ENCODE results near the gene SLC26A6. TPM values are rescaled to one million over a fixed set of nuclear protein-coding genes. Genes with fewer than 3 reads are reported as not detected.

The SLC26A6 gene
- total RNA-seq, 1 experiment from 2014 or later, result 55.1 TPM

DNA sequence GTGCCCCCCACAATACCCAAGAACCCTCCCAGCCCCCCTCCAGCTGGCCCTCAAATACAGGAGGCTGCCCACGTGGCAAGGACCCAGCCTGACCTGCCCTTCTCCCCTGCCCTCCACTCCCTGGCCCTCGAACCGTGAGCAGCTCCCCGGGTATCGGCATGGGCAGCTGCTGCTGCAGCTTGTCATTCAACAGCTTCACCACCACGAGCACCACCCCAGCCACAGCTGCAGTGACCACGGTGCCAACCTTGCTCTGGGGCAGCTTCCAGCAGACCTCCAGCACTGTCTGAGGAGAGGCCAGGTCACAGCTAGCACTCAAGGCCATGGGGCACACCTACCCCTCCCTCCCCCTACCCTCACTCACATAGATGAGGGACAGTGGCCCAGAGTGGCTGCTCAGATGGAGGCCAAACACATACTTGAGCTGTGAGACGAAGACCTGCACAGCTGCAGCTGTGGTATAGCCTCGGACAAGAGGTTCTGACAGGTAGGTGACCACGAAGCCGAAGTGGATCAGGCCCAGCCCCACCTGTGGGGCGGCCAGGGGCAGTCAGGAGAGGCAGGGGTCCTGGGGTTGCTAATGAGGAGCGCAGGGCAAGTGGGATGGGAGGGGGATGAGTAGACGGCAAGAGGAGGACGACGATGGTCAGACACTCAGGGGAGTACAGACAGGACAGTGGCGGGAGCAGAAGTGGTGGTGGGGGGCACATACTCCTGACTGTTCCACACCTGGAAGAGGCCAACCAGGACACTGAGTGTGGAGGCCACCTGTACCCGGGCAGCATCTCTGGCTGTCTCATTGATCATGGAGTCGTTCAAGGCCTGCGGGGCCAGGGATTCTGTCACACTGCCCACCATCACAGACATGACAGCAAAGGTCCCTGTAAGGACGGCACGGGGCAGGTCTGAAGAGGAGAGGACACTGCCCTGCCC is 3.5 kb downstream of the SLC26A6 start:
- Histone ChIP-seq H3K79me2 (ENCODE audit: insufficient read depth, low read length) (peaks cover 12% of the 10 kb centered on the region; the same call in 1 of the 2 replicates), H2AFZ (ENCODE audit: low read depth, low read length, poor library complexity, severe bottlenecking) (no peak overlapping the region), H3K4me3 (replicated peaks in 1 of 2; ENCODE audit: low read depth in 1 of 2, low read length in 2 of 2) (no peak overlapping the region), H3K9me3 (ENCODE audit: control insufficient read depth in 1 of 2, insufficient read depth in 1 of 2, low read depth in 1 of 2, low read length in 2 of 2) (no peaks in the 10 kb centered on the region), H3K27ac (ENCODE audit: low read depth, low read length) (no peak overlapping the region), H4K20me1 (ENCODE audit: insufficient read depth) (no peaks in the 10 kb centered on the region), H3K9me2 (ENCODE audit: insufficient read depth) (no peaks in the 10 kb centered on the region), H3K27me3 (ENCODE audit: insufficient read depth, low read length) (no peaks in the 10 kb centered on the region), H3K4me2 (ENCODE audit: low read length) (no peak overlapping the region), H3K4me1 (ENCODE audit: control insufficient read depth in 1 of 2, insufficient read depth in 2 of 2, low read length in 2 of 2) (peaks cover 11 to 22% of the 10 kb centered on the region in 2 experiments), H3K9ac (ENCODE audit: low read length) (no peak overlapping the region), H3K36me3 (ENCODE audit: control insufficient read depth in 1 of 2, insufficient read depth in 2 of 2, low read length in 2 of 2) (peaks cover 20 to 39% of the 10 kb centered on the region in 2 experiments; a peak in 3 of 4 replicates)
- no TSS peak for BruUV-seq (replicated peaks)
- intact Hi-C loops (cut with micrococcal nuclease), result no loop called here
- no peak for ATAC-seq
- RAD21 ChIA-PET (ENCODE audit: low non-redundant PET in 1 of 2, low total read pairs in 2 of 2, uncharacterized antibody in 2 of 2, unreplicated experiment in 2 of 2), result no interaction called here
- CTCF ChIA-PET, result no interaction called here
- DNase-seq (ENCODE audit: low read depth, low spot score), result no peak
- POLR2A ChIA-PET, result interaction anchor here (0.6 to 0.7 kb wide), 2 partner anchors 86 to 288 kb away, joined by 3 read pairs; no protein-coding TSS in a partner anchor
- TF ChIP-seq ELF1 (IDR thresholded peaks at IDR 0.05; ENCODE audit: borderline replicate concordance, low read depth) (no peak), YY1 (IDR thresholded peaks at IDR 0.05; ENCODE audit: extremely low read depth, insufficient replicate concordance, low read depth, low read length) (no peak), ZFX (IDR thresholded peaks at IDR 0.05) (no peak), CBX3 (IDR thresholded peaks at IDR 0.05; ENCODE audit: low read depth) (no peak), SP1 (IDR thresholded peaks at IDR 0.05; ENCODE audit: low read depth) (no peak), CEBPB (IDR thresholded peaks at IDR 0.05; ENCODE audit: low read depth) (no peak), JUND (IDR thresholded peaks at IDR 0.05) (no peak), EZH2phosphoT487 (IDR thresholded peaks at IDR 0.05; ENCODE audit: borderline replicate concordance) (no peak), RAD21 (IDR thresholded peaks at IDR 0.05; ENCODE audit: low read depth) (no peak), SRF (IDR thresholded peaks at IDR 0.05; ENCODE audit: low read depth) (no peak), POLR2A (IDR thresholded peaks at IDR 0.05; ENCODE audit: borderline replicate concordance, extremely low read depth, insufficient read depth, insufficient read length) (no peak), FOSL1 (IDR thresholded peaks at IDR 0.05; ENCODE audit: low read depth) (no peak), EZH2 (IDR thresholded peaks at IDR 0.05) (no peak)
- TF ChIP-seq, protein P1, sequence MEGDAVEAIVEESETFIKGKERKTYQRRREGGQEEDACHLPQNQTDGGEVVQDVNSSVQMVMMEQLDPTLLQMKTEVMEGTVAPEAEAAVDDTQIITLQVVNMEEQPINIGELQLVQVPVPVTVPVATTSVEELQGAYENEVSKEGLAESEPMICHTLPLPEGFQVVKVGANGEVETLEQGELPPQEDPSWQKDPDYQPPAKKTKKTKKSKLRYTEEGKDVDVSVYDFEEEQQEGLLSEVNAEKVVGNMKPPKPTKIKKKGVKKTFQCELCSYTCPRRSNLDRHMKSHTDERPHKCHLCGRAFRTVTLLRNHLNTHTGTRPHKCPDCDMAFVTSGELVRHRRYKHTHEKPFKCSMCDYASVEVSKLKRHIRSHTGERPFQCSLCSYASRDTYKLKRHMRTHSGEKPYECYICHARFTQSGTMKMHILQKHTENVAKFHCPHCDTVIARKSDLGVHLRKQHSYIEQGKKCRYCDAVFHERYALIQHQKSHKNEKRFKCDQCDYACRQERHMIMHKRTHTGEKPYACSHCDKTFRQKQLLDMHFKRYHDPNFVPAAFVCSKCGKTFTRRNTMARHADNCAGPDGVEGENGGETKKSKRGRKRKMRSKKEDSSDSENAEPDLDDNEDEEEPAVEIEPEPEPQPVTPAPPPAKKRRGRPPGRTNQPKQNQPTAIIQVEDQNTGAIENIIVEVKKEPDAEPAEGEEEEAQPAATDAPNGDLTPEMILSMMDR (IDR thresholded peaks at IDR 0.05 in 2 of 3, conservative IDR thresholded peaks at IDR 0.05 in 1 of 3; ENCODE audit: borderline replicate concordance in 1 of 3, insufficient read depth in 1 of 3, low read depth in 2 of 3, low read length in 2 of 3), result no peak
- TF ChIP-seq, protein P2, sequence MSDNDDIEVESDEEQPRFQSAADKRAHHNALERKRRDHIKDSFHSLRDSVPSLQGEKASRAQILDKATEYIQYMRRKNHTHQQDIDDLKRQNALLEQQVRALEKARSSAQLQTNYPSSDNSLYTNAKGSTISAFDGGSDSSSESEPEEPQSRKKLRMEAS (IDR thresholded peaks at IDR 0.05), result no peak
- TF ChIP-seq, protein P3, sequence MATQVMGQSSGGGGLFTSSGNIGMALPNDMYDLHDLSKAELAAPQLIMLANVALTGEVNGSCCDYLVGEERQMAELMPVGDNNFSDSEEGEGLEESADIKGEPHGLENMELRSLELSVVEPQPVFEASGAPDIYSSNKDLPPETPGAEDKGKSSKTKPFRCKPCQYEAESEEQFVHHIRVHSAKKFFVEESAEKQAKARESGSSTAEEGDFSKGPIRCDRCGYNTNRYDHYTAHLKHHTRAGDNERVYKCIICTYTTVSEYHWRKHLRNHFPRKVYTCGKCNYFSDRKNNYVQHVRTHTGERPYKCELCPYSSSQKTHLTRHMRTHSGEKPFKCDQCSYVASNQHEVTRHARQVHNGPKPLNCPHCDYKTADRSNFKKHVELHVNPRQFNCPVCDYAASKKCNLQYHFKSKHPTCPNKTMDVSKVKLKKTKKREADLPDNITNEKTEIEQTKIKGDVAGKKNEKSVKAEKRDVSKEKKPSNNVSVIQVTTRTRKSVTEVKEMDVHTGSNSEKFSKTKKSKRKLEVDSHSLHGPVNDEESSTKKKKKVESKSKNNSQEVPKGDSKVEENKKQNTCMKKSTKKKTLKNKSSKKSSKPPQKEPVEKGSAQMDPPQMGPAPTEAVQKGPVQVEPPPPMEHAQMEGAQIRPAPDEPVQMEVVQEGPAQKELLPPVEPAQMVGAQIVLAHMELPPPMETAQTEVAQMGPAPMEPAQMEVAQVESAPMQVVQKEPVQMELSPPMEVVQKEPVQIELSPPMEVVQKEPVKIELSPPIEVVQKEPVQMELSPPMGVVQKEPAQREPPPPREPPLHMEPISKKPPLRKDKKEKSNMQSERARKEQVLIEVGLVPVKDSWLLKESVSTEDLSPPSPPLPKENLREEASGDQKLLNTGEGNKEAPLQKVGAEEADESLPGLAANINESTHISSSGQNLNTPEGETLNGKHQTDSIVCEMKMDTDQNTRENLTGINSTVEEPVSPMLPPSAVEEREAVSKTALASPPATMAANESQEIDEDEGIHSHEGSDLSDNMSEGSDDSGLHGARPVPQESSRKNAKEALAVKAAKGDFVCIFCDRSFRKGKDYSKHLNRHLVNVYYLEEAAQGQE (IDR thresholded peaks at IDR 0.05; ENCODE audit: low read depth), result no peak
- TF ChIP-seq, protein P4, sequence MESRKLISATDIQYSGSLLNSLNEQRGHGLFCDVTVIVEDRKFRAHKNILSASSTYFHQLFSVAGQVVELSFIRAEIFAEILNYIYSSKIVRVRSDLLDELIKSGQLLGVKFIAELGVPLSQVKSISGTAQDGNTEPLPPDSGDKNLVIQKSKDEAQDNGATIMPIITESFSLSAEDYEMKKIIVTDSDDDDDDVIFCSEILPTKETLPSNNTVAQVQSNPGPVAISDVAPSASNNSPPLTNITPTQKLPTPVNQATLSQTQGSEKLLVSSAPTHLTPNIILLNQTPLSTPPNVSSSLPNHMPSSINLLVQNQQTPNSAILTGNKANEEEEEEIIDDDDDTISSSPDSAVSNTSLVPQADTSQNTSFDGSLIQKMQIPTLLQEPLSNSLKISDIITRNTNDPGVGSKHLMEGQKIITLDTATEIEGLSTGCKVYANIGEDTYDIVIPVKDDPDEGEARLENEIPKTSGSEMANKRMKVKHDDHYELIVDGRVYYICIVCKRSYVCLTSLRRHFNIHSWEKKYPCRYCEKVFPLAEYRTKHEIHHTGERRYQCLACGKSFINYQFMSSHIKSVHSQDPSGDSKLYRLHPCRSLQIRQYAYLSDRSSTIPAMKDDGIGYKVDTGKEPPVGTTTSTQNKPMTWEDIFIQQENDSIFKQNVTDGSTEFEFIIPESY (IDR thresholded peaks at IDR 0.05; ENCODE audit: extremely low read depth, insufficient replicate concordance, low read length), result no peak
